ENCODE measurements around the gene PACSIN1.

The PACSIN1 gene

DNA sequence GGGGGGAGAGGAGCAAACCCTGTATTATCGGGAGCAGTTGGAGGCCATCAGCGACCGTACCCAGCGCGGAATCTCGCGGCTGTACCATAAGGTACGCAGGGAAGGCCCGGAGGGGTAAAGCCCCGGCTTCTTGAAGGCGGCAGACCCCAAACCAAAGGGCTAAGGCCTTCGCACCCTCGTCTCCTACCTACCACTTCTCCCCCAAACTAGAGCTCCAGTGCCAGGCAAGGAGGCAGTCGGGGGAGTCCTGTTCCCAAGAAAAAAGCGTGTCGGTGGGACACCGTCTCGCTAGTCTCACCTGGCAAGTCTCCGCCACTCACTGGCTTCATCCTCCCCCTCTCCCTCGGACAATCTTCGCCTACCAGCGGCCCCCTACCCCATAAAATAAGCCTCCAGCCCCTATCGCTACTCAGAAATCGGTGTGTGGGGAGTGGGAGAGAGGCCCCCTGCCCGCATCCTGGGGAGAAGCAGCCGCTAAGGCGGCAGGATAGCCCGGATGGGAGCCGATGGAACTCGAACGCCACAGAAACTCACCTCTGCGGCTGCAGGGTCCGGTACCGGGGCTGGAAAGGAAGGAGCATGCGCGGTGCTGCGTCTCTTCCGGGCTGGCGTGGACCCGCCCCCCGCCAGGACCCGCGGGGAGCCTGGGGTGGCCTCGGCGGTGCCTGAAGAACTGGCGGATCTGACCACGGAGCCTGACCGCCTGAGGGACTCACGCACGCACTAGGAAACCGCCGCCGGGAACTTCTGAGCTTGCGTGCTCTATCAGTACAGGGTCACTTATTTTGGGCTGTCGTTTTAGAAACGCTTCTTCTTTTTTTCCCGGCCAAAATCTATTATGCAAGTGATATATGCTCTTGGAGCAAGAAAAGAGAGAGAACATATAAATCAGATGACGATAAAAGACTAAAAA lies 40.1 kb upstream of the PACSIN1 start, which contains the start of gene RPS10 (continued):
- TF ChIP-seq, protein P1, sequence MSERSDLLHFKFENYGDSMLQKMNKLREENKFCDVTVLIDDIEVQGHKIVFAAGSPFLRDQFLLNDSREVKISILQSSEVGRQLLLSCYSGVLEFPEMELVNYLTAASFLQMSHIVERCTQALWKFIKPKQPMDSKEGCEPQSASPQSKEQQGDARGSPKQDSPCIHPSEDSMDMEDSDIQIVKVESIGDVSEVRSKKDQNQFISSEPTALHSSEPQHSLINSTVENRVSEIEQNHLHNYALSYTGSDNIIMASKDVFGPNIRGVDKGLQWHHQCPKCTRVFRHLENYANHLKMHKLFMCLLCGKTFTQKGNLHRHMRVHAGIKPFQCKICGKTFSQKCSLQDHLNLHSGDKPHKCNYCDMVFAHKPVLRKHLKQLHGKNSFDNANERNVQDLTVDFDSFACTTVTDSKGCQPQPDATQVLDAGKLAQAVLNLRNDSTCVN (tag by site-specific recombination; optimal IDR thresholded peaks at IDR 0.05): peak; percentile 31
- 0 out of 2 replicates have a peak, but pooled peaks have one; percentile 28 for TF ChIP-seq KLF10 (tag by site-specific recombination; IDR thresholded peaks at IDR 0.05)
- TF ChIP-seq IKZF3 (tag by site-specific recombination; IDR thresholded peaks at IDR 0.05): 0 out of 2 replicates have a peak, but pooled peaks have one; percentile 6
- TF ChIP-seq ZNF785 (tag by site-specific recombination; IDR thresholded peaks at IDR 0.05): no peak
- no peak for TF ChIP-seq ZNF433 (tag by site-specific recombination; IDR thresholded peaks at IDR 0.05; ENCODE audit: low read depth)
- no peak for TF ChIP-seq SCRT1 (tag by site-specific recombination; IDR thresholded peaks at IDR 0.05; ENCODE audit: borderline replicate concordance)
- TF ChIP-seq GLIS2 (tag by site-specific recombination; IDR thresholded peaks at IDR 0.05): peak; percentile 94
- no peak for TF ChIP-seq ZNF341 (tag by site-specific recombination; IDR thresholded peaks at IDR 0.05; ENCODE audit: low read depth)
- TF ChIP-seq ZNF629 (tag by site-specific recombination; IDR thresholded peaks at IDR 0.05): peak; percentile 41; the same call in 1 of the 2 replicates
- TF ChIP-seq, protein P2, sequence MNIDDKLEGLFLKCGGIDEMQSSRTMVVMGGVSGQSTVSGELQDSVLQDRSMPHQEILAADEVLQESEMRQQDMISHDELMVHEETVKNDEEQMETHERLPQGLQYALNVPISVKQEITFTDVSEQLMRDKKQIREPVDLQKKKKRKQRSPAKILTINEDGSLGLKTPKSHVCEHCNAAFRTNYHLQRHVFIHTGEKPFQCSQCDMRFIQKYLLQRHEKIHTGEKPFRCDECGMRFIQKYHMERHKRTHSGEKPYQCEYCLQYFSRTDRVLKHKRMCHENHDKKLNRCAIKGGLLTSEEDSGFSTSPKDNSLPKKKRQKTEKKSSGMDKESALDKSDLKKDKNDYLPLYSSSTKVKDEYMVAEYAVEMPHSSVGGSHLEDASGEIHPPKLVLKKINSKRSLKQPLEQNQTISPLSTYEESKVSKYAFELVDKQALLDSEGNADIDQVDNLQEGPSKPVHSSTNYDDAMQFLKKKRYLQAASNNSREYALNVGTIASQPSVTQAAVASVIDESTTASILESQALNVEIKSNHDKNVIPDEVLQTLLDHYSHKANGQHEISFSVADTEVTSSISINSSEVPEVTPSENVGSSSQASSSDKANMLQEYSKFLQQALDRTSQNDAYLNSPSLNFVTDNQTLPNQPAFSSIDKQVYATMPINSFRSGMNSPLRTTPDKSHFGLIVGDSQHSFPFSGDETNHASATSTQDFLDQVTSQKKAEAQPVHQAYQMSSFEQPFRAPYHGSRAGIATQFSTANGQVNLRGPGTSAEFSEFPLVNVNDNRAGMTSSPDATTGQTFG (tag by site-specific recombination; IDR thresholded peaks at IDR 0.05; ENCODE audit: borderline replicate concordance): no peak
- TF ChIP-seq EGR2 (tag by site-specific recombination; IDR thresholded peaks at IDR 0.05; ENCODE audit: low read depth): 0 out of 2 replicates have a peak, but pooled peaks have one; percentile 4
- TF ChIP-seq, protein P3, sequence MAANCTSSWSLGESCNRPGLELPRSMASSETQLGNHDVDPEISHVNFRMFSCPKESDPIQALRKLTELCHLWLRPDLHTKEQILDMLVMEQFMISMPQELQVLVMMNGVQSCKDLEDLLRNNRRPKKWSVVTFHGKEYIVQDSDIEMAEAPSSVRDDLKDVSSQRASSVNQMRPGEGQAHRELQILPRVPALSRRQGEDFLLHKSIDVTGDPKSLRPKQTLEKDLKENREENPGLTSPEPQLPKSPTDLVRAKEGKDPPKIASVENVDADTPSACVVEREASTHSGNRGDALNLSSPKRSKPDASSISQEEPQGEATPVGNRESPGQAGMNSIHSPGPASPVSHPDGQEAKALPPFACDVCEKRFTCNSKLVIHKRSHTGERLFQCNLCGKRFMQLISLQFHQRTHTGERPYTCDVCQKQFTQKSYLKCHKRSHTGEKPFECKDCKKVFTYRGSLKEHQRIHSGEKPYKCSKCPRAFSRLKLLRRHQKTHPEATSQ (tag by site-specific recombination; IDR thresholded peaks at IDR 0.05): no peak
- TF ChIP-seq, protein P4, sequence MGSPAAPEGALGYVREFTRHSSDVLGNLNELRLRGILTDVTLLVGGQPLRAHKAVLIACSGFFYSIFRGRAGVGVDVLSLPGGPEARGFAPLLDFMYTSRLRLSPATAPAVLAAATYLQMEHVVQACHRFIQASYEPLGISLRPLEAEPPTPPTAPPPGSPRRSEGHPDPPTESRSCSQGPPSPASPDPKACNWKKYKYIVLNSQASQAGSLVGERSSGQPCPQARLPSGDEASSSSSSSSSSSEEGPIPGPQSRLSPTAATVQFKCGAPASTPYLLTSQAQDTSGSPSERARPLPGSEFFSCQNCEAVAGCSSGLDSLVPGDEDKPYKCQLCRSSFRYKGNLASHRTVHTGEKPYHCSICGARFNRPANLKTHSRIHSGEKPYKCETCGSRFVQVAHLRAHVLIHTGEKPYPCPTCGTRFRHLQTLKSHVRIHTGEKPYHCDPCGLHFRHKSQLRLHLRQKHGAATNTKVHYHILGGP (tag by site-specific recombination; IDR thresholded peaks at IDR 0.05): no peak
- peak; percentile 98 for TF ChIP-seq ZNF335 (tag by site-specific recombination; conservative IDR thresholded peaks at IDR 0.05)
- TF ChIP-seq ZNF501 (tag by site-specific recombination; IDR thresholded peaks at IDR 0.05): peak; percentile 82; the same call in 1 of the 2 replicates
- TF ChIP-seq ZNF555 (tag by site-specific recombination; conservative IDR thresholded peaks at IDR 0.05): no peak
- TF ChIP-seq ZBTB48 (tag by site-specific recombination; IDR thresholded peaks at IDR 0.05): 0 out of 2 replicates have a peak, but pooled peaks have one; percentile 27
- TF ChIP-seq ZNF521 (tag by site-specific recombination; IDR thresholded peaks at IDR 0.05): no peak
- peak; percentile 43; the same call in 1 of the 2 replicates for TF ChIP-seq ZNF600 (tag by site-specific recombination; IDR thresholded peaks at IDR 0.05)
- TF ChIP-seq YY1 (tag by site-specific recombination; IDR thresholded peaks at IDR 0.05): 0 out of 2 replicates have a peak, but pooled peaks have one; percentile 9
- 0 out of 2 replicates have a peak, but pooled peaks have one; percentile 28 for TF ChIP-seq ZNF324 (tag by site-specific recombination; IDR thresholded peaks at IDR 0.05)
- peak; percentile 91 for TF ChIP-seq ZBTB17 (tag by site-specific recombination; IDR thresholded peaks at IDR 0.05)
- TF ChIP-seq, protein P5, sequence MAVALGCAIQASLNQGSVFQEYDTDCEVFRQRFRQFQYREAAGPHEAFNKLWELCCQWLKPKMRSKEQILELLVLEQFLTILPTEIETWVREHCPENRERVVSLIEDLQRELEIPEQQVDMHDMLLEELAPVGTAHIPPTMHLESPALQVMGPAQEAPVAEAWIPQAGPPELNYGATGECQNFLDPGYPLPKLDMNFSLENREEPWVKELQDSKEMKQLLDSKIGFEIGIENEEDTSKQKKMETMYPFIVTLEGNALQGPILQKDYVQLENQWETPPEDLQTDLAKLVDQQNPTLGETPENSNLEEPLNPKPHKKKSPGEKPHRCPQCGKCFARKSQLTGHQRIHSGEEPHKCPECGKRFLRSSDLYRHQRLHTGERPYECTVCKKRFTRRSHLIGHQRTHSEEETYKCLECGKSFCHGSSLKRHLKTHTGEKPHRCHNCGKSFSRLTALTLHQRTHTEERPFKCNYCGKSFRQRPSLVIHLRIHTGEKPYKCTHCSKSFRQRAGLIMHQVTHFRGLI (tag by site-specific recombination; IDR thresholded peaks at IDR 0.05): no peak; the same call in 1 of the 2 replicates
- TF ChIP-seq, protein P6, sequence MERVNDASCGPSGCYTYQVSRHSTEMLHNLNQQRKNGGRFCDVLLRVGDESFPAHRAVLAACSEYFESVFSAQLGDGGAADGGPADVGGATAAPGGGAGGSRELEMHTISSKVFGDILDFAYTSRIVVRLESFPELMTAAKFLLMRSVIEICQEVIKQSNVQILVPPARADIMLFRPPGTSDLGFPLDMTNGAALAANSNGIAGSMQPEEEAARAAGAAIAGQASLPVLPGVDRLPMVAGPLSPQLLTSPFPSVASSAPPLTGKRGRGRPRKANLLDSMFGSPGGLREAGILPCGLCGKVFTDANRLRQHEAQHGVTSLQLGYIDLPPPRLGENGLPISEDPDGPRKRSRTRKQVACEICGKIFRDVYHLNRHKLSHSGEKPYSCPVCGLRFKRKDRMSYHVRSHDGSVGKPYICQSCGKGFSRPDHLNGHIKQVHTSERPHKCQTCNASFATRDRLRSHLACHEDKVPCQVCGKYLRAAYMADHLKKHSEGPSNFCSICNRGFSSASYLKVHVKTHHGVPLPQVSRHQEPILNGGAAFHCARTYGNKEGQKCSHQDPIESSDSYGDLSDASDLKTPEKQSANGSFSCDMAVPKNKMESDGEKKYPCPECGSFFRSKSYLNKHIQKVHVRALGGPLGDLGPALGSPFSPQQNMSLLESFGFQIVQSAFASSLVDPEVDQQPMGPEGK (tag by site-specific recombination; IDR thresholded peaks at IDR 0.05): peak; percentile 42; the same call in 1 of the 2 replicates
- TF ChIP-seq ZNF24 (tag by site-specific recombination; IDR thresholded peaks at IDR 0.05): 0 out of 2 replicates have a peak, but pooled peaks have one; percentile 23
- TF ChIP-seq, protein P7, sequence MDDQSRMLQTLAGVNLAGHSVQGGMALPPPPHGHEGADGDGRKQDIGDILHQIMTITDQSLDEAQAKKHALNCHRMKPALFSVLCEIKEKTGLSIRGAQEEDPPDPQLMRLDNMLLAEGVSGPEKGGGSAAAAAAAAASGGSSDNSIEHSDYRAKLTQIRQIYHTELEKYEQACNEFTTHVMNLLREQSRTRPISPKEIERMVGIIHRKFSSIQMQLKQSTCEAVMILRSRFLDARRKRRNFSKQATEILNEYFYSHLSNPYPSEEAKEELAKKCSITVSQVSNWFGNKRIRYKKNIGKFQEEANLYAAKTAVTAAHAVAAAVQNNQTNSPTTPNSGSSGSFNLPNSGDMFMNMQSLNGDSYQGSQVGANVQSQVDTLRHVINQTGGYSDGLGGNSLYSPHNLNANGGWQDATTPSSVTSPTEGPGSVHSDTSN (CRISPR knock-in tag; IDR thresholded peaks at IDR 0.05): 0 out of 2 replicates have a peak, but pooled peaks have one; percentile 70

Data from HEK293 (cell line).